Measurements from ENCODE around the gene ZCCHC8.
A peak's percentile ranks its signal among the peaks of the same experiment; 100 is the strongest.

The ZCCHC8 gene

GRCh38 chr12:122427403-122427802 is 73.3 kb downstream of the ZCCHC8 start:
- no peak for DNase-seq (ENCODE audit: low read depth)

- no peak for DNase-seq (ENCODE audit: low read depth)
These were observed 77.2 kb downstream of the ZCCHC8 start for GRCh38 chr12:122423258-122424165.

GRCh38 chr12:122422730-122423257 is 77.9 kb downstream of the ZCCHC8 start:
- no peak for DNase-seq (ENCODE audit: low read depth)

- peak; percentile 44 for DNase-seq (ENCODE audit: low read depth)
These were observed 78.7 kb downstream of the ZCCHC8 start, which contains the start of gene CLIP1 for GRCh38 chr12:122421821-122422729. CLIP1 (minus strand) TSS chr12:122422669; CDS start chr12:122380452, 42,217 bp downstream.

Data from GM04504 (cell line).